ENCODE results near the gene METTL13.

METTL13 gene

DNA sequence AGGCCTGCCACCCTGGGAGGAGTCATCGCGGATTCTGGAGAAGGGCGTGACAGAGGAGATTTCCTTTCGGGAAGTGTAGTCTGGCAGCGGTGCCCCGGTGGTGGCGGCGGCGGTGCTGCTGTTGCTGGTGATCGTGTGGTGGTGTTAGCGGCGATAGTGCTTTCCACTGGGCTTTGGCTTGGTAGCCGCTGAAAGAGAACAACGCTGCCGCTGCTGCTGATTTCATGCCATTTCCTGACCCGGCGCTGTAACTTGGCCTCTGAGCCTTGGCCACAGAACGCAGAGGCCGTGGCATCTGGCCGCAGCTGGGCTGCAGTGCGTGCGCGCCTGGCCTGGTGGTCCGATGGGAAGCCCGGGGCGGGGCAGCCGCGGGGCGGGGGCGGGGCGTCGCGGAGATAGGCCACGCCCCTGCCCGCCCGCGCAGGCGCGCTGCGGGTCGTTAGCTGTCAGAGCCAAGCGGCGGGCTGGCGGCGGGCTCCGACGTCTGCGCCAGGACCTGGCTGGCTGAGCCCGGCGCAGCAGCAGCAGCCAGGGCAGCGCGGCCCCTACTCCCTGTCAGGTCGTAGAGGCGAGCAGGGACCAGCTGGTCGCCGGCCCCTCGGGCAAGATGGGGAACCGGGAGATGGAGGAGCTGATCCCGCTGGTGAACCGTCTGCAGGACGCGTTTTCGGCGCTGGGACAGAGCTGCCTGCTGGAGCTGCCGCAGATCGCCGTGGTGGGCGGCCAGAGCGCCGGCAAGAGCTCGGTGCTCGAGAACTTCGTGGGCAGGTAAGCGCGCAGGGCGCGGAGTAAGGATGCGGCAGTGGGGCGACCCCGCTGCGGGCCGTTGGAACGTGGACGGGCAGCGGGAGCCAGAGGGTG, 59.8 kb downstream of the METTL13 start, which contains the start of gene DNM3:
Gene DNM3 (plus strand): TSS at position 449 of the 861 bp plus-strand sequence. CDS start 159 bp downstream, at position 608.
- peak; percentile 85 for DNase-seq (ENCODE audit: insufficient read length)
- TF ChIP-seq TAF1 (IDR thresholded peaks at IDR 0.05; ENCODE audit: borderline replicate concordance, low read depth, low read length) (no peak), POLR2A (IDR thresholded peaks at IDR 0.05; ENCODE audit: low read depth, low read length) (no peak), POLR2AphosphoS5 (IDR thresholded peaks at IDR 0.05; ENCODE audit: low read depth, low read length) (no peak)
- peak; percentile 60 for FAIRE-seq

DNA sequence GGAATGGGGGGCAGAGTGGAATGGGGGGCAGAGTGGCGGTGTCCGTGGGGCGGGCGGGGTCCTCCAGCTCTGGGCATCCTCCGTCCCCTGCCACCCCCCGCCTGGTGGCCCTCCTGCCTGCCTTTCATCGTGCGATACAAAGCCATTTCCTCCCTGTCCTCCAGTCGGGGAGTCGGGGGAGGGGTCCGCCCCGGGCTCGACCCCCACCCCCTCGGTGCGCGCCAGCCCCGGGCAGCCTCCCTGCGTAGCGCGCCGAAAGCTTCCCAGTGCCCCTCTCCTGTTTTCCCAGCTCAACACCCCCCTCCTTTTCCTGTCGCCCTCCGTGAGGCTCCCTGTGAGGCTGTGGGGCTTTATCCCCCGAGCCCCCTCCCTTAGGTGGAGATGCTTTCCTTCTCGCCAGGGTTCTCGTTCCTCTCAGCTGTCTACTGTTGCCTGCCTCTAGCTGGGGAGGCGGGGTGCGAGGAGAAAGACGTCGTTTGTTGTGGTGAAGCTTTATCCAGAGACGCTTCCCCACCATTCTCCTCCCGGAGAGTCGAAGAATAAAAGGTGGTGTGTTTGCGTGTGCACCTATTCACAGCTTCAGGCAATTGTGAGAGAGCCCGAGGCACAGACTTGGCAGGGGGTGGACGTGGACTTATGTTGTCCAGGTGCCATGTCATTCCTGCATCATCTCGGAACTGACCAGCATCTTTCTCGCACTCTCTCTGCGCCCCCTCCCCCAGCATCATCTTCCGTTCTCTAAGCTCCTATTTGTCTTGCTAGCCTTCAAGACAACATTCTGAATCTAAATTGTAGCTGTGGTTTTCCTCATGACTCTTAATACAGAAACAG, 60.7 kb downstream of the METTL13 start:
- no peak for TF ChIP-seq POLR2A (IDR thresholded peaks at IDR 0.05; ENCODE audit: low read depth, low read length)
- TF ChIP-seq TAF1 (IDR thresholded peaks at IDR 0.05; ENCODE audit: borderline replicate concordance, low read depth, low read length): no peak
- TF ChIP-seq POLR2AphosphoS5 (IDR thresholded peaks at IDR 0.05; ENCODE audit: low read depth, low read length): no peak
- DNase-seq (ENCODE audit: insufficient read length) (no peak), FAIRE-seq (no peak)

DNA sequence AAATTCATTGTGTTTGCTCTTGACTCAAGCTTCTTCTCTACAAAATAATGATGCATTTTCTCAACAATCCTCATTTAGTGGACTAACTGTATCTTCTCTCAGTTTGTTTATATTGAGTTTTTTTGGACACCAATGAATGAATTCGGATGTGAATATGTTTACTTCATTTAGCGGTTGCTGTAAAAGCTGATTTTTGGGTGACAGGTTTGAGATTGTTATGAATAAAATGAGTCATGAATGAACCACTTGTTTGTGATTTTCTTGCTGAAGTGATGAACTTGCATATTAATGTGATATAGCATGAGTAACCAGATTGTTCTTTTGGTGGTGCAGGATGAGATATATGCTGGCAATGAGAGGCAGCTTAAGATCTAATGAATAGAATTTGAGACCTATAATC, 62.9 kb downstream of the METTL13 start:
- DNase-seq (ENCODE audit: insufficient read length): no peak
- no peak for FAIRE-seq
- TF ChIP-seq POLR2AphosphoS5 (IDR thresholded peaks at IDR 0.05; ENCODE audit: low read depth, low read length) (no peak), TAF1 (IDR thresholded peaks at IDR 0.05; ENCODE audit: borderline replicate concordance, low read depth, low read length) (no peak), POLR2A (IDR thresholded peaks at IDR 0.05; ENCODE audit: low read depth, low read length) (no peak)

DNA sequence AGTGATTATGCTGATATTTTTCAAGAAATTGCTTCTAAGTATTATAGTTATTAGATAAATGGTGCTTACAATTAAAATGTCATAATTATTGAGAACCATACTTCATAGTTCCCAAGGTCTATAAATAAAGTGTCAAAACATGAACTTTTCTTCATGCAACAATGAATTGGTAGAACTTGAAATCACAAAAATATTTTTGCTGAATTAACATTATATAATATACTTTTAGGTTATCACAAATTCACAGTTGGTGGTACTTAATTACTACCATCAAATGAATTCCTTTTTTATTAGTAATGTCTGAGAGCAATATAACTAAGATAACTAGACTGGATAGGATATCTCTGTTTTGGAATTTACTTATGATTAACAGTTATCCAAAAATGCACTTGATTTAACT, 64.5 kb downstream of the METTL13 start:
- FAIRE-seq: no peak
- DNase-seq (ENCODE audit: insufficient read length): no peak
- no peak for TF ChIP-seq POLR2A (IDR thresholded peaks at IDR 0.05; ENCODE audit: low read depth, low read length)
- no peak for TF ChIP-seq POLR2AphosphoS5 (IDR thresholded peaks at IDR 0.05; ENCODE audit: low read depth, low read length)
- no peak for TF ChIP-seq TAF1 (IDR thresholded peaks at IDR 0.05; ENCODE audit: borderline replicate concordance, low read depth, low read length)

All from GM12892 (cell line).